Measurements from ENCODE around the gene DDX49. TPM values are rescaled to one million over a fixed set of nuclear protein-coding genes. Genes with fewer than 3 reads are reported as not detected.

The DDX49 gene
- total and polyA plus RNA-seq, 2 experiments from 2014 or later = 53.4 to 76.0 TPM

- H3K4me1 ChIP-seq (ENCODE audit: insufficient read depth) = no peaks in the 10 kb centered on the region
- no peaks in the 10 kb centered on the region for H3F3A ChIP-seq (ENCODE audit: insufficient read depth)
- H3K36me3 ChIP-seq (ENCODE audit: low read depth) = no peaks in the 10 kb centered on the region
- DNase-seq = peak; percentile 35
- no peaks in the 10 kb centered on the region for H3K9me3 ChIP-seq (ENCODE audit: low read depth)
- no peaks in the 10 kb centered on the region for H3K9me2 ChIP-seq (ENCODE audit: insufficient read depth)
- no peak overlapping the region for H3K9ac ChIP-seq
- TF ChIP-seq EZH2phosphoT487 (IDR thresholded peaks at IDR 0.05; ENCODE audit: insufficient read depth, low read depth) (no peak), EZH2 (IDR thresholded peaks at IDR 0.05; ENCODE audit: insufficient read depth, poor library complexity, severe bottlenecking) (no peak)
- no peak overlapping the region for H3K4me3 ChIP-seq
- H4K20me1 ChIP-seq (ENCODE audit: insufficient read depth) = no peaks in the 10 kb centered on the region
- no peak overlapping the region for H3K27ac ChIP-seq
- WGBS, 2 experiments (ENCODE audit: low coverage in 1 of 2, low lambda C conversion rate in 2 of 2, missing lambda C conversion rate in 2 of 2) = 36 to 63% methylated on average over 11 to 17 of the region's 18 CpGs
- H3K27me3 ChIP-seq (replicated peaks; ENCODE audit: insufficient read depth) = no peaks in the 10 kb centered on the region
- no peak overlapping the region for H3K4me2 ChIP-seq (ENCODE audit: unreplicated experiment)
- in situ Hi-C loops (cut with MboI) = no loop called here
- no peaks in the 10 kb centered on the region for H3K79me2 ChIP-seq (ENCODE audit: insufficient read depth)
- H2AFZ ChIP-seq = no peak overlapping the region
Observed at GRCh38 chr19:18898081-18898606, 21.4 kb upstream of the DDX49 start.

GRCh38 chr19:18898607-18899408, 20.7 kb upstream of the DDX49 start:
- Histone ChIP-seq H3K9ac (no peak overlapping the region), H3K4me1 (ENCODE audit: insufficient read depth) (no peaks in the 10 kb centered on the region), H3K9me2 (ENCODE audit: insufficient read depth) (no peaks in the 10 kb centered on the region), H3K27ac (no peak overlapping the region), H3K79me2 (ENCODE audit: insufficient read depth) (no peaks in the 10 kb centered on the region), H2AFZ (no peak overlapping the region), H3K36me3 (ENCODE audit: low read depth) (no peaks in the 10 kb centered on the region), H3K9me3 (ENCODE audit: low read depth) (no peaks in the 10 kb centered on the region), H3F3A (ENCODE audit: insufficient read depth) (no peaks in the 10 kb centered on the region), H3K27me3 (replicated peaks; ENCODE audit: insufficient read depth) (no peaks in the 10 kb centered on the region), H3K4me3 (no peak overlapping the region), H3K4me2 (ENCODE audit: unreplicated experiment) (no peak overlapping the region), H4K20me1 (ENCODE audit: insufficient read depth) (no peaks in the 10 kb centered on the region)
- WGBS, 2 experiments (ENCODE audit: low coverage in 1 of 2, low lambda C conversion rate in 2 of 2, missing lambda C conversion rate in 2 of 2) = 80 to 81% methylated on average over 18 of the region's 18 CpGs
- DNase-seq = no peak
- in situ Hi-C loops (cut with MboI) = no loop called here
- TF ChIP-seq EZH2phosphoT487 (IDR thresholded peaks at IDR 0.05; ENCODE audit: insufficient read depth, low read depth) = no peak
- no peak for TF ChIP-seq EZH2 (IDR thresholded peaks at IDR 0.05; ENCODE audit: insufficient read depth, poor library complexity, severe bottlenecking)

GRCh38 chr19:18899624-18900560, 19.6 kb upstream of the DDX49 start:
- Histone ChIP-seq H3K79me2 (ENCODE audit: insufficient read depth) (no peaks in the 10 kb centered on the region), H3K9me2 (ENCODE audit: insufficient read depth) (no peaks in the 10 kb centered on the region), H2AFZ (no peak overlapping the region), H3K9me3 (ENCODE audit: low read depth) (no peaks in the 10 kb centered on the region), H3F3A (ENCODE audit: insufficient read depth) (no peaks in the 10 kb centered on the region), H3K36me3 (ENCODE audit: low read depth) (no peaks in the 10 kb centered on the region), H3K27ac (no peak overlapping the region), H3K9ac (no peak overlapping the region), H3K4me3 (no peak overlapping the region), H3K4me2 (ENCODE audit: unreplicated experiment) (no peak overlapping the region), H3K27me3 (replicated peaks; ENCODE audit: insufficient read depth) (no peaks in the 10 kb centered on the region), H4K20me1 (ENCODE audit: insufficient read depth) (no peaks in the 10 kb centered on the region), H3K4me1 (ENCODE audit: insufficient read depth) (no peaks in the 10 kb centered on the region)
- in situ Hi-C loops (cut with MboI) = no loop called here
- 78 to 84% methylated on average over 19 of the region's 20 CpGs for WGBS, 2 experiments (ENCODE audit: low coverage in 1 of 2, low lambda C conversion rate in 2 of 2, missing lambda C conversion rate in 2 of 2)
- DNase-seq = no peak
- no peak for TF ChIP-seq EZH2 (IDR thresholded peaks at IDR 0.05; ENCODE audit: insufficient read depth, poor library complexity, severe bottlenecking)
- no peak for TF ChIP-seq EZH2phosphoT487 (IDR thresholded peaks at IDR 0.05; ENCODE audit: insufficient read depth, low read depth)

GRCh38 chr19:18900700-18901481, 18.6 kb upstream of the DDX49 start:
- H4K20me1 ChIP-seq (ENCODE audit: insufficient read depth) = no peaks in the 10 kb centered on the region
- H3F3A ChIP-seq (ENCODE audit: insufficient read depth) = no peaks in the 10 kb centered on the region
- no peaks in the 10 kb centered on the region for H3K79me2 ChIP-seq (ENCODE audit: insufficient read depth)
- no peak overlapping the region for H3K4me3 ChIP-seq
- no peak overlapping the region for H3K9ac ChIP-seq
- H3K36me3 ChIP-seq (ENCODE audit: low read depth) = no peaks in the 10 kb centered on the region
- 80 to 82% methylated on average over 16 to 17 of the region's 17 CpGs for WGBS, 2 experiments (ENCODE audit: low coverage in 1 of 2, low lambda C conversion rate in 2 of 2, missing lambda C conversion rate in 2 of 2)
- H3K4me1 ChIP-seq (ENCODE audit: insufficient read depth) = no peaks in the 10 kb centered on the region
- H3K27me3 ChIP-seq (replicated peaks; ENCODE audit: insufficient read depth) = no peaks in the 10 kb centered on the region
- H3K4me2 ChIP-seq (ENCODE audit: unreplicated experiment) = no peak overlapping the region
- no peak overlapping the region for H2AFZ ChIP-seq
- no peak for DNase-seq
- in situ Hi-C loops (cut with MboI) = no loop called here
- H3K9me2 ChIP-seq (ENCODE audit: insufficient read depth) = no peaks in the 10 kb centered on the region
- no peak for TF ChIP-seq EZH2phosphoT487 (IDR thresholded peaks at IDR 0.05; ENCODE audit: insufficient read depth, low read depth)
- TF ChIP-seq EZH2 (IDR thresholded peaks at IDR 0.05; ENCODE audit: insufficient read depth, poor library complexity, severe bottlenecking) = no peak
- no peaks in the 10 kb centered on the region for H3K9me3 ChIP-seq (ENCODE audit: low read depth)
- H3K27ac ChIP-seq = no peak overlapping the region

Measured in GM23248 (cell line).